HK-2 (cell line): ENCODE measurements around the gene CCDC107.
A peak's percentile ranks its signal among the peaks of the same experiment; 100 is the strongest.
"Not testable (repeated sequence)": the region's sequence is repeated elsewhere in the genome, so short reads cannot be mapped to it uniquely, and the experiment has no call there.

Experiments
- DNase-seq: peaks from one replicate; pipeline ENCODE4 v3.0.0-alpha.2; 2018; ENCODE audit not compliant: unreplicated experiment

CCDC107 gene

GRCh38 chr9:35638751-35639150, 19.3 kb upstream of the CCDC107 start:
- not testable (repeated sequence) for DNase-seq

- DNase-seq = not testable (repeated sequence)
Observed at GRCh38 chr9:35639225-35639624, 18.9 kb upstream of the CCDC107 start.

GRCh38 chr9:35639631-35640030, 18.5 kb upstream of the CCDC107 start:
- DNase-seq = no peak

- not testable (repeated sequence) for DNase-seq
Observed at GRCh38 chr9:35640431-35640830, 17.7 kb upstream of the CCDC107 start.

GRCh38 chr9:35641478-35641877, 16.6 kb upstream of the CCDC107 start:
- not testable (repeated sequence) for DNase-seq

GRCh38 chr9:35643046-35643445, 15.0 kb upstream of the CCDC107 start:
- no peak for DNase-seq

- not testable (repeated sequence) for DNase-seq
Observed at GRCh38 chr9:35645736-35646135, 12.4 kb upstream of the CCDC107 start.

GRCh38 chr9:35646153-35646532, 11.9 kb upstream of the CCDC107 start:
- DNase-seq = peak; percentile 50

GRCh38 chr9:35646533-35647265, 11.4 kb upstream of the CCDC107 start:
- DNase-seq = peak; percentile 85

- no peak for DNase-seq
Observed at GRCh38 chr9:35649431-35650340, 8.4 kb upstream of the CCDC107 start.

GRCh38 chr9:35650341-35651158, 7.5 kb upstream of the CCDC107 start, which contains the start of gene SIT1:
Gene SIT1 (minus strand): TSS chr9:35650931. CDS start chr9:35650853, 78 bp downstream.
- no peak for DNase-seq

- no peak for DNase-seq
Observed at GRCh38 chr9:35651956-35652828, 5.9 kb upstream of the CCDC107 start.

GRCh38 chr9:35652829-35653209, 5.3 kb upstream of the CCDC107 start:
- DNase-seq = no peak

- no peak for DNase-seq
Observed at GRCh38 chr9:35653611-35654010, 4.5 kb upstream of the CCDC107 start.

GRCh38 chr9:35656348-35656747, 1.7 kb upstream of the CCDC107 start:
- DNase-seq = no peak

GRCh38 chr9:35656831-35657545, 1.1 kb upstream of the CCDC107 start:
- no peak for DNase-seq

- DNase-seq = peak; percentile 94
Observed at GRCh38 chr9:35657546-35658136, 451 bp upstream of the CCDC107 start, which contains the start of gene RMRP. Gene RMRP (minus strand): TSS chr9:35658019.

- no peak for DNase-seq
Observed at GRCh38 chr9:35658968-35659220, 802 bp downstream of the CCDC107 start.

- DNase-seq = no peak
Observed at GRCh38 chr9:35659340-35659739, 1.2 kb downstream of the CCDC107 start.

- no peak for DNase-seq
Observed at GRCh38 chr9:35660966-35661415, 2.9 kb downstream of the CCDC107 start.
